HG03575 (cell line): Measurements from ENCODE around the gene KCNC2.

ENCODE experiments used
- ATAC-seq: cut with Tn5 transposase; IDR thresholded peaks from one replicate; pipeline ENCODE4 v1.9.1; 2021; ENCODE audit not compliant: unreplicated experiment, insufficient number of reproducible peaks, low FRiP score; ENCODE audit errors: extremely low read depth

KCNC2 gene

GRCh38 chr12:75172611-75173010 is 37.0 kb downstream of the KCNC2 start:
- ATAC-seq = no peak

GRCh38 chr12:75170640-75171185 is 38.9 kb downstream of the KCNC2 start:
- no peak for ATAC-seq

GRCh38 chr12:75162845-75163244 is 46.8 kb downstream of the KCNC2 start:
- ATAC-seq = no peak

- ATAC-seq = no peak
Measured at GRCh38 chr12:75161488-75161887, 48.2 kb downstream of the KCNC2 start.

DNA sequence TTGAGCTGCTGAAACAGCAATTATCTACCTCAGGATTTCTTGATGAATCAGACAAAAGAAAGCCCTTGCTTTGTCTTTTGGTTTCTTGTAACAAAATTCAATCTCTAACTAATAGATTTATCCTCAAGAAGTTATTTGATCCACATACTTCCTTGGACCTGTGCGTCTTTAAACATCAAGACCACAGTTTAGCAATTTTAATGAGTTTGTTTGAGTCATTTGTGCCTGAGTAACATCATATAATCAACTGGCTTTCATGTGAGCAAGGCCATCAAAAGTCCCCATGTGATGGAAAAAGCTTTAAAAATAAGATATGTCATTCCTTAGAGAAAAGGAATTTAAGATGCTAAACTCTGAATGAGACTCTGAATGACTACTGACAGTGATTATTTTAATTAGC is 52.3 kb downstream of the KCNC2 start:
- ATAC-seq = no peak

DNA sequence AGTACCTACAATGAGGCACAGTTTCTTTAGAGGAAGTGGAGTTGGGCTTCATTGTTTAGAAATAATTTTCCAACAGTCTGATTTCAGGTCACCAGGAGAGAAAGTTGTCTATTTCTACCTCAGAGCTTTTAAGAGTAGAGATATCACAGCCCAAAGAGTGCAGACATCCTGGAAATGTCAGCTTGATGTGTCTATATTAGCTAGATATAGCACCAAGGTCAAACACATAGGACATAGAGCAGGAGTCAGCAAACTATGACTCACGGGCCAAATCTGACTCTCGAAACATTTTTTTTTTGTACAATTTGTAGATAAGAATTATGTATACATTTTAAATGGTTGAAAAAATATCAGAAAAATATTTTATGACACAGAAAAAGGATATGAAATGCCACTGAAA is 53.7 kb downstream of the KCNC2 start:
- ATAC-seq = no peak

GRCh38 chr12:75154388-75154787 is 55.3 kb downstream of the KCNC2 start:
- ATAC-seq = no peak

GRCh38 chr12:75139196-75139595 is 70.4 kb downstream of the KCNC2 start:
- no peak for ATAC-seq

DNA sequence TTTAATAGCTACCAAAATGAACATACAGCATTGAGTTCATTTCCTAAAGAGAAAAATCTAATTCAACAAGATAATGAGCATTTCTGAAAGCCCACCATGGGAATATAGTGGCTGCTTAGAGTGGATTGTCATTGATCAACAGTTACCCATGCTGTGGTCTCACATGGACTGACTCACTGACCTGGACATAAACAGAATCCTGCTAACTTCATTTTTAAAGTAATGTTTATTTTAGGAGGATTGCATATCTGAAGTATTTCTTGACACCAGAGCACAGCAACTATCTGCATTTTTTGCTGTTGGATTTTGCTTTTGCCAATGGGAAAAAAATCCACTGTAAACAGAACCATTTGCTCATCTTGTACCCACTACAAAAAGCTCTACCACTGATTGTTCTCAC is 71.7 kb downstream of the KCNC2 start:
- no peak for ATAC-seq

GRCh38 chr12:75135026-75135425 is 74.6 kb downstream of the KCNC2 start:
- ATAC-seq = no peak

DNA sequence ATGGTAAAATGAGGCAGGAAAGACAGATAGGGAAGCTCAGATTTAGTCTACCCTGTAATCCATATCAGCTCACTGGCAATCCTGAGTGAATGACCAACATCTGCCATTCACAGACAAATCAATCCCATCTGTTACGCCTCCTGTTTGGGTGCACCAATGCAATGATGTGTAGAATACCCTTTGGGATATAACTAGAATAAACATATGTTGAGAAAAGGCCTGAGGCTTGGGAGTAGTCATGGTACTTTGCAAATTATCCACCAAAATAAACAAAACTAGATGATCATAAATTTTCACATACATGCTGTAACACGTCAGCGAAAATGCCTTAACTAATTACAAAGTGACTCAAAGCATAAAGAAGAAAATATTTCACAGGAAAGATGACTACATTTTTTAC is 78.8 kb downstream of the KCNC2 start:
- ATAC-seq = no peak

DNA sequence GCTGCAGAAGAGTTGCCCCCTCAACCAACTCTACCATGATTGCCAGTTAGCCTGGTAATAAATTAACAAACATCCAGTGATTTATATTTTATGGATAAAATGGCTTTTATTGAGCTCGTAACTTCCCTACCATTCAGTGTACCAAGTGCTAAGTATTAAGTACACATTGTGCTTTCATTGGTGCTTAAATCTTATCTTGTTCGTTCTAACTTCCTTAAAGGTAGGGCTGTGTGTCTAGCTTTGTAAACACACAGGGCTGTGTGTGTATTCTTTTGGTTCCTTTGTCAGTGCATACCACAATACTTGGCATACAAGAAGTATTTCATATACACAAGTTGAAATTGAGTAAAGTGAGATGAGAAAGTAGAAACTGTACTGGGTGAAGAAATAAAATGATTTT is 80.4 kb downstream of the KCNC2 start:
- no peak for ATAC-seq

- ATAC-seq = no peak
Measured at GRCh38 chr12:75121036-75121705, 88.5 kb downstream of the KCNC2 start.

DNA sequence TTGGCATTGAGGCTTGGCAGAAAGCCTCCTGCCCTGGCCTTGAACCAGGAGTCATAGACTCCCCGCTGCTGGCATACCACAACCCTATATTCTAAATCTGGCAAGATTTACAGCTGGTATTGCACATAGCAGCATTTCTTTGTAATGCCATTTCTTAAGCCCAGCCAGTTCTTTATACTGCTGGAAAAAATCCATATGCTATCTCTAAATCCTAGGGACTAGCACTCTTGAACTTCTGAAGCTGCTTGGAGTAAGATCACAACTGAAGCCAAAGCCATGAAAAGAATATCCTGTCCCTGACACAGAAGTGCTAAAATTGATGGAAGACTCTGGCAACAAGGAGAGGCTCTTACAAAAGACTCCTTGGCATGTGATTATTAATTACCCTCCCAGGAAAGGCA is 89.3 kb downstream of the KCNC2 start:
- ATAC-seq = no peak

GRCh38 chr12:75116646-75117198 is 92.9 kb downstream of the KCNC2 start:
- ATAC-seq = no peak

DNA sequence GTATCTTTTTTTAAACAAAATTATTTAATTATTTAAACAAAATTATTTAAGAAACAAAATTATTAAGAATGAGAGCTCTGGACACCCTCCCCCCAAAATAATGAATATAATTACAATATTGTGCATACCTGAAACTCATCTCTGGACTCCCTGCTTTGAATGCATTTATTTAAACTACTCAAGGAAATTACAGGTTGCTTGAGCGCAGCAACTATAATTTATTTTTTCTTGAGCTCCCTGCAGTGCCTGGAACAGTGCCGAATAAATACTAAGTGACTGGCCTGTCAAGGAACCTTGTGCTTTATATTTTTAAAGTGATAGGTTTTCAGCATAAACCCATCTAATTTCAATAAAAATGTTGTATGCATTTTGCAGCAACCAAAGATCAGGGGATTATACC is 93.9 kb downstream of the KCNC2 start:
- no peak for ATAC-seq

GRCh38 chr12:75103822-75104221 is 105.8 kb downstream of the KCNC2 start:
- no peak for ATAC-seq

DNA sequence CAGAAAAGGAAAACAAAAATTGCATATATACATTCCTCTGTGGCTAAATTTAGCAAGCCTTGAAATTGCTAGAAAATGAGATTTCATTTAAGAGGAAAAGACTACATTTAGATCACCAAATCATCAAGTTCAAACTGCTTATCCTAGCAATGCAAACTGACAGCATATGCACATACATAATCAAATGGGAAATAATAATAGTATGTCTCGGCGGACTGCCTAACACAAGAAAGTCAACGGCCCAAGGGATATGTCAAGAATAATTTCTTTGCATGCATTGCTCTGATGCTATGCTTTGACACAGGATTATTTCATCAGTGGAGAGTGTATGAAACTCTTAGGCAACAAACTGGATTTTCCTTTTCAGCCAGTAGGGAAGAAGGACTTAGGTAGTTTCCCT is 107.9 kb downstream of the KCNC2 start:
- no peak for ATAC-seq

GRCh38 chr12:75099210-75099609 is 110.4 kb downstream of the KCNC2 start:
- ATAC-seq = no peak

DNA sequence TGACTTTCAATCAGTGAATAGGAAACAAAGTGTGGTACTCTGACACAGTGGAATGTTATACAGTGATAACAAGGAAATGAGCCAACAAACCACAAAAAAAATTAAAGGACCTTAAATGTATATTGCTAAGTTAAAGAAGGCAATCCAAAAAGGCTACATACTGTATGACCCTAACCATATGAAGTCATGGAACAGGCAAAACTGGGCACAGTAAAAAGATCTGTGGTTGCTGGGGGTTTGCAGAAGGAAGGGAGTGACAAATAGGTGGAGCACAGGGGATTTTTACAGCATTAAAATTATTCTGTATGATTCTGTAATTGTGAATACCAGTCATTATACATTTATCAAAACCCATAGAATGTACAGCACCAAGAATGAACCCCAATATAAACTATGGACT is 112.6 kb downstream of the KCNC2 start:
- ATAC-seq = no peak

- no peak for ATAC-seq
Measured at GRCh38 chr12:75087654-75088053, 122.0 kb downstream of the KCNC2 start.
